VCaP (cell line): ENCODE results near the gene FHIT.

Source experiments
- H3K27ac ChIP-seq: fragments of 450-650 bp; 2 replicates; pipeline ENCODE4 v1.5.1; 2017
- CTCF ChIP-seq: fragments of 450-650 bp; conservative IDR thresholded peaks from 2 replicates; pipeline ENCODE4 v1.5.1; 2017; ENCODE audit warnings: mild to moderate bottlenecking, moderate library complexity

FHIT gene

DNA sequence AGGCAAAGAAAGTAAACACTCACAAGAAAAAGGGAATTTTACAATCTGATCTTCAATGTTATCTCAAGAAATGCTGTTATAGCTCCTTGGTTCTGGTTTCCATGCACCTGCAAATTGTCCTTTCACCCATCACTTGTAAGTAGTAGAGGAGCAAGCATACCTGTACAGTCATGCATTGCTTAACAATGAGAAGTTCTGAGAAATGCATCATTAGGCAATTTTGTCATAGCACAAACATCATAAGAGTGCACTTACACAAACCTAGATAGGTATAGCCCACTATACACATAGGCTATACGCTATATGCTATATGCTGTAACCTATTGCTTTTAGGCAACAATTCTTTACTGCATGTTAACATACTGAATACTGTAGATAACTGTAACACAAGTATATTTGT is 672.3 kb downstream of the FHIT start:
- H3K27ac ChIP-seq = no peak overlapping the region
- no peak for TF ChIP-seq CTCF

DNA sequence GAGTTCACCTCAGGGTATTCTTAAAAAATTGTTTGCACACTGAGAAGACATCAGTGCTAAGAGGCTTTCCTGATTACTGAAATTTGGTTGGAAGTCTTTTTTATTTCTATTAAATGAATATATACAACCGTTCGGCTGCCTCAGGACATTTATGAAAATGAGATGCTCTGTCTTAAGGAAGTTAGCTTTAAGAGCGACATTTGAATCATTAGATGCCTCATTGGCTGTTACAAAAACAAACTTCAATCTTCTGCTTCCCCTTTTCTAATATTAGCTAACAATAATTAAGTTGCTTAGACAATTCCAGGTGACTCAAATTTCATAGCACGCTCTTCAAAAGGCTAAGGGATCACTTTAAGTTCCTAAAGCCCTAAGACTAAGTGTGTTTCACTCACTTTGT is 673.7 kb downstream of the FHIT start:
- TF ChIP-seq CTCF = no peak

GRCh38 chr3:60575718-60576272 is 675.5 kb downstream of the FHIT start:
- TF ChIP-seq CTCF = no peak

More for the DNA sequence above, 673.7 kb downstream of the FHIT start:
- H3K27ac ChIP-seq = no peak overlapping the region

GRCh38 chr3:60574046-60574769 is 677.0 kb downstream of the FHIT start:
- no peak for TF ChIP-seq CTCF

More at GRCh38 chr3:60575718-60576272, 675.5 kb downstream of the FHIT start:
- H3K27ac ChIP-seq = no peak overlapping the region

GRCh38 chr3:60573494-60573893 is 677.8 kb downstream of the FHIT start:
- no peak for TF ChIP-seq CTCF
- H3K27ac ChIP-seq = no peak overlapping the region

More at GRCh38 chr3:60574046-60574769, 677.0 kb downstream of the FHIT start:
- H3K27ac ChIP-seq = no peak overlapping the region

GRCh38 chr3:60571511-60571910 is 679.7 kb downstream of the FHIT start:
- TF ChIP-seq CTCF = no peak

GRCh38 chr3:60557122-60557521 is 694.1 kb downstream of the FHIT start:
- TF ChIP-seq CTCF = no peak
- no peak overlapping the region for H3K27ac ChIP-seq

More at GRCh38 chr3:60571511-60571910, 679.7 kb downstream of the FHIT start:
- no peak overlapping the region for H3K27ac ChIP-seq
